Measurements from ENCODE around the gene ITM2C. TPM values are rescaled to one million over a fixed set of nuclear protein-coding genes. Genes with fewer than 3 reads are reported as not detected.

ITM2C gene
- total and polyA plus RNA-seq, 2 of the 13 experiments (the other 11 are each of a cell fraction or from before 2014, with no cell fraction given): 70.5 to 270 TPM

DNA sequence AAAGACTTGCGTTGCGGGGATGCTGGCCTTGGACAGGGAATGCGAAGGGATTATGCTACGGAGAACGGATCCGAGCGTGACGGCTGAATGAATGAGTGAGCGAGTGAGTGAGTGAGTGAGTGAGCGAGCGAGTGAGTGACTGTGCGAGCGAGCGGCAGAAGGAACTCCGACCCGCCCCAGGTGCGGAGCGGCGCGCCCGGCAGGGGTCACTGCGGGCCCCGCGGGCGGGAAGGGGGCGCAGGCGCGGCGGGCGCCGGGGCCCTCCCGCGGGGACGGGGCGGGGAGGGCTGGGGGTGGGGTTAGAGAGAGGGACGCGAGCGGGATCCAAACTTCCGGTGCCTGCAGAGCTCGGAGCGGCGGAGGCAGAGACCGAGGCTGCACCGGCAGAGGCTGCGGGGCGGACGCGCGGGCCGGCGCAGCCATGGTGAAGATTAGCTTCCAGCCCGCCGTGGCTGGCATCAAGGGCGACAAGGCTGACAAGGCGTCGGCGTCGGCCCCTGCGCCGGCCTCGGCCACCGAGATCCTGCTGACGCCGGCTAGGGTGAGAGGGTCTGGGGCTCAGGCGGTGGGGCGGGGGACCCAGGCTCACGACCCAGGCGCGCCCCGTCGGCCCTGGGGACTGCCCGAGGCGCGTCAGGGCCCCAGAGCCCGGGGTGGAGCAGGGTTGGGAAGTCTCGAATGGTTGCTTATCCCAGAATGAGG lies at the start of gene ITM2C (continued):
- TF ChIP-seq, protein P1, sequence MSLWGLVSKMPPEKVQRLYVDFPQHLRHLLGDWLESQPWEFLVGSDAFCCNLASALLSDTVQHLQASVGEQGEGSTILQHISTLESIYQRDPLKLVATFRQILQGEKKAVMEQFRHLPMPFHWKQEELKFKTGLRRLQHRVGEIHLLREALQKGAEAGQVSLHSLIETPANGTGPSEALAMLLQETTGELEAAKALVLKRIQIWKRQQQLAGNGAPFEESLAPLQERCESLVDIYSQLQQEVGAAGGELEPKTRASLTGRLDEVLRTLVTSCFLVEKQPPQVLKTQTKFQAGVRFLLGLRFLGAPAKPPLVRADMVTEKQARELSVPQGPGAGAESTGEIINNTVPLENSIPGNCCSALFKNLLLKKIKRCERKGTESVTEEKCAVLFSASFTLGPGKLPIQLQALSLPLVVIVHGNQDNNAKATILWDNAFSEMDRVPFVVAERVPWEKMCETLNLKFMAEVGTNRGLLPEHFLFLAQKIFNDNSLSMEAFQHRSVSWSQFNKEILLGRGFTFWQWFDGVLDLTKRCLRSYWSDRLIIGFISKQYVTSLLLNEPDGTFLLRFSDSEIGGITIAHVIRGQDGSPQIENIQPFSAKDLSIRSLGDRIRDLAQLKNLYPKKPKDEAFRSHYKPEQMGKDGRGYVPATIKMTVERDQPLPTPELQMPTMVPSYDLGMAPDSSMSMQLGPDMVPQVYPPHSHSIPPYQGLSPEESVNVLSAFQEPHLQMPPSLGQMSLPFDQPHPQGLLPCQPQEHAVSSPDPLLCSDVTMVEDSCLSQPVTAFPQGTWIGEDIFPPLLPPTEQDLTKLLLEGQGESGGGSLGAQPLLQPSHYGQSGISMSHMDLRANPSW (CRISPR knock-in tag; IDR thresholded peaks at IDR 0.05; ENCODE audit: borderline replicate concordance): no peak
- TF ChIP-seq HNF4G (IDR thresholded peaks at IDR 0.05; ENCODE audit: borderline replicate concordance, low read depth, low read length): no peak
- TF ChIP-seq HNF4G (CRISPR knock-in tag; IDR thresholded peaks at IDR 0.05; ENCODE audit: borderline replicate concordance, low read depth): no peak
- no peak for TF ChIP-seq EHMT2 (IDR thresholded peaks at IDR 0.05; ENCODE audit: borderline replicate concordance, low read depth, low read length)
- TF ChIP-seq ZSCAN20 (CRISPR knock-in tag; IDR thresholded peaks at IDR 0.05; ENCODE audit: borderline replicate concordance): peak; percentile 63; the same call in 1 of the 2 replicates
- TF ChIP-seq SRF (IDR thresholded peaks at IDR 0.05; ENCODE audit: low read depth, low read length): no peak
- peak; percentile 78; the same call in 1 of the 2 replicates for TF ChIP-seq ETV5 (CRISPR knock-in tag; IDR thresholded peaks at IDR 0.05; ENCODE audit: borderline replicate concordance)
- TF ChIP-seq, protein P2, sequence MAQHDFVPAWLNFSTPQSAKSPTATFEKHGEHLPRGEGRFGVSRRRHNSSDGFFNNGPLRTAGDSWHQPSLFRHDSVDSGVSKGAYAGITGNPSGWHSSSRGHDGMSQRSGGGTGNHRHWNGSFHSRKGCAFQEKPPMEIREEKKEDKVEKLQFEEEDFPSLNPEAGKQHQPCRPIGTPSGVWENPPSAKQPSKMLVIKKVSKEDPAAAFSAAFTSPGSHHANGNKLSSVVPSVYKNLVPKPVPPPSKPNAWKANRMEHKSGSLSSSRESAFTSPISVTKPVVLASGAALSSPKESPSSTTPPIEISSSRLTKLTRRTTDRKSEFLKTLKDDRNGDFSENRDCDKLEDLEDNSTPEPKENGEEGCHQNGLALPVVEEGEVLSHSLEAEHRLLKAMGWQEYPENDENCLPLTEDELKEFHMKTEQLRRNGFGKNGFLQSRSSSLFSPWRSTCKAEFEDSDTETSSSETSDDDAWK (CRISPR knock-in tag; IDR thresholded peaks at IDR 0.05): no peak
- no peak for TF ChIP-seq SOX6 (IDR thresholded peaks at IDR 0.05)
- peak; percentile 64 for TF ChIP-seq SOX6 (CRISPR knock-in tag; IDR thresholded peaks at IDR 0.05)
- TF ChIP-seq, protein P3, sequence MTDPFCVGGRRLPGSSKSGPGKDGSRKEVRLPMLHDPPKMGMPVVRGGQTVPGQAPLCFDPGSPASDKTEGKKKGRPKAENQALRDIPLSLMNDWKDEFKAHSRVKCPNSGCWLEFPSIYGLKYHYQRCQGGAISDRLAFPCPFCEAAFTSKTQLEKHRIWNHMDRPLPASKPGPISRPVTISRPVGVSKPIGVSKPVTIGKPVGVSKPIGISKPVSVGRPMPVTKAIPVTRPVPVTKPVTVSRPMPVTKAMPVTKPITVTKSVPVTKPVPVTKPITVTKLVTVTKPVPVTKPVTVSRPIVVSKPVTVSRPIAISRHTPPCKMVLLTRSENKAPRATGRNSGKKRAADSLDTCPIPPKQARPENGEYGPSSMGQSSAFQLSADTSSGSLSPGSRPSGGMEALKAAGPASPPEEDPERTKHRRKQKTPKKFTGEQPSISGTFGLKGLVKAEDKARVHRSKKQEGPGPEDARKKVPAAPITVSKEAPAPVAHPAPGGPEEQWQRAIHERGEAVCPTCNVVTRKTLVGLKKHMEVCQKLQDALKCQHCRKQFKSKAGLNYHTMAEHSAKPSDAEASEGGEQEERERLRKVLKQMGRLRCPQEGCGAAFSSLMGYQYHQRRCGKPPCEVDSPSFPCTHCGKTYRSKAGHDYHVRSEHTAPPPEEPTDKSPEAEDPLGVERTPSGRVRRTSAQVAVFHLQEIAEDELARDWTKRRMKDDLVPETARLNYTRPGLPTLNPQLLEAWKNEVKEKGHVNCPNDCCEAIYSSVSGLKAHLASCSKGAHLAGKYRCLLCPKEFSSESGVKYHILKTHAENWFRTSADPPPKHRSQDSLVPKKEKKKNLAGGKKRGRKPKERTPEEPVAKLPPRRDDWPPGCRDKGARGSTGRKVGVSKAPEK (CRISPR knock-in tag; IDR thresholded peaks at IDR 0.05; ENCODE audit: borderline replicate concordance): no peak
- TF ChIP-seq RNF2 (conservative IDR thresholded peaks at IDR 0.05; ENCODE audit: low read depth): no peak
- no peak for TF ChIP-seq RFX3 (CRISPR knock-in tag; IDR thresholded peaks at IDR 0.05)
- TF ChIP-seq RAD21 (CRISPR knock-in tag; IDR thresholded peaks at IDR 0.05): no peak
- TF ChIP-seq HES4 (CRISPR knock-in tag; IDR thresholded peaks at IDR 0.05; ENCODE audit: borderline replicate concordance): peak; percentile 82; the same call in 1 of the 2 replicates
- peak; percentile 93 for TF ChIP-seq GABPB1 (CRISPR knock-in tag; IDR thresholded peaks at IDR 0.05)
- TF ChIP-seq TSC22D2 (CRISPR knock-in tag; IDR thresholded peaks at IDR 0.05; ENCODE audit: borderline replicate concordance): no peak; the same call in 1 of the 2 replicates
- no peak for TF ChIP-seq KDM5A (IDR thresholded peaks at IDR 0.05; ENCODE audit: borderline replicate concordance, low read length)
- TF ChIP-seq, protein P4, sequence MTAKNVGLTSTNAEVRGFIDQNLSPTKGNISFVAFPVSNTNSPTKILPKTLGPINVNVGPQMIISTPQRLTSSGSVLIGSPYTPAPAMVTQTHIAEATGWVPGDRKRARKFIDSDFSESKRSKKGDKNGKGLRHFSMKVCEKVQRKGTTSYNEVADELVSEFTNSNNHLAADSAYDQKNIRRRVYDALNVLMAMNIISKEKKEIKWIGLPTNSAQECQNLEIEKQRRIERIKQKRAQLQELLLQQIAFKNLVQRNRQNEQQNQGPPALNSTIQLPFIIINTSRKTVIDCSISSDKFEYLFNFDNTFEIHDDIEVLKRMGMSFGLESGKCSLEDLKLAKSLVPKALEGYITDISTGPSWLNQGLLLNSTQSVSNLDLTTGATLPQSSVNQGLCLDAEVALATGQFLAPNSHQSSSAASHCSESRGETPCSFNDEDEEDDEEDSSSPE (CRISPR knock-in tag; IDR thresholded peaks at IDR 0.05): no peak
- TF ChIP-seq SMAD3 (CRISPR knock-in tag; IDR thresholded peaks at IDR 0.05): 0 out of 2 replicates have a peak, but pooled peaks have one; percentile 41
- TF ChIP-seq RBFOX2 (IDR thresholded peaks at IDR 0.05; ENCODE audit: low read depth, low read length): peak; percentile 85
